Neural cell (in vitro differentiated cells): ENCODE measurements around the gene ASXL1. TPM values are rescaled to one million over a fixed set of nuclear protein-coding genes. Genes with fewer than 3 reads are reported as not detected.

ENCODE experiments used
- H2AFZ ChIP-seq: fragments of 200-600, 300-800 bp; sonication (generic), shearing (Covaris generic); 2 replicates; pipeline ENCODE4 v1.6.0; 2014; ENCODE audit warnings: low read depth, mild to moderate bottlenecking, antibody characterized with exemption, low read length, moderate library complexity
- H3F3A ChIP-seq: fragments of 200-600 bp; shearing (Covaris generic); 2 replicates; pipeline ENCODE4 v1.6.1; 2016; ENCODE audit warnings: mild to moderate bottlenecking, moderate library complexity, mixed read lengths, antibody characterized with exemption, low read length; ENCODE audit not compliant: insufficient read depth, poor library complexity, severe bottlenecking
- H3K27ac ChIP-seq: fragments of 200-600, 300-800 bp; sonication (generic), shearing (Covaris generic); 2 replicates; pipeline ENCODE4 v1.5.1; 2014; ENCODE audit warnings: mild to moderate bottlenecking, low read length, moderate library complexity
- H3K27me3 ChIP-seq: fragments of 300-800, 200-600 bp; sonication (generic), shearing (Covaris generic); 2 replicates; pipeline ENCODE4 v1.6.0; 2014; ENCODE audit warnings: mild to moderate bottlenecking, low read depth, low read length, moderate library complexity; ENCODE audit not compliant: insufficient read depth
- H3K36me3 ChIP-seq: fragments of 300-800, 200-600 bp; sonication (generic), shearing (Covaris generic); 2 replicates; pipeline ENCODE4 v1.5.1; 2014; ENCODE audit warnings: mild to moderate bottlenecking, antibody characterized with exemption, low read length, moderate library complexity; ENCODE audit not compliant: insufficient read depth
- H3K4me2 ChIP-seq: fragments of 300-800, 200-600 bp; sonication (generic), shearing (Covaris generic); 2 replicates; pipeline ENCODE4 v1.6.0; 2014; ENCODE audit warnings: mild to moderate bottlenecking, low read length
- H3K4me3 ChIP-seq: fragments of 300-800, 200-600 bp; sonication (generic), shearing (Covaris generic); 2 replicates; pipeline ENCODE4 v1.5.1; 2014; ENCODE audit warnings: mild to moderate bottlenecking, low read length, moderate library complexity
- H3K79me2 ChIP-seq: fragments of 200-600 bp; shearing (Covaris generic); replicated peaks from 2 replicates; pipeline ENCODE4 v1.6.0; 2014; ENCODE audit warnings: mild to moderate bottlenecking, low read length, moderate library complexity; ENCODE audit not compliant: insufficient read depth
- H3K9ac ChIP-seq: fragments of 300-800, 200-600 bp; sonication (generic), shearing (Covaris generic); 2 replicates; pipeline ENCODE4 v1.6.1; 2016; ENCODE audit warnings: mild to moderate bottlenecking, low read length, mixed read lengths
- H3K9me2 ChIP-seq: fragments of 200-600 bp; shearing (Covaris generic); 2 replicates; pipeline ENCODE4 v1.6.1; 2016; ENCODE audit warnings: mild to moderate bottlenecking, low read length, mixed read lengths; ENCODE audit not compliant: insufficient read depth
- H3K9me3 ChIP-seq: fragments of 200-600, 300-800 bp; sonication (generic), shearing (Covaris generic); 2 replicates; pipeline ENCODE4 v1.6.1; 2016; ENCODE audit warnings: mild to moderate bottlenecking, mixed run types, low read length, moderate library complexity, mixed read lengths
- H4K20me1 ChIP-seq: fragments of 200-600 bp; shearing (Covaris generic); 2 replicates; pipeline ENCODE4 v1.6.1; 2016; ENCODE audit warnings: mild to moderate bottlenecking, mixed run types; ENCODE audit not compliant: insufficient read depth
- CTCF ChIP-seq: fragments of 450-650 bp; IDR thresholded peaks from 2 replicates; pipeline ENCODE4 v1.5.1; 2014; ENCODE audit warnings: antibody characterized with exemption, mild to moderate bottlenecking, moderate library complexity; ENCODE audit not compliant: poor library complexity, severe bottlenecking
- EP300 ChIP-seq: fragments of 450-650 bp; conservative IDR thresholded peaks from 2 replicates; pipeline ENCODE4 v1.6.1; 2014; ENCODE audit warnings: antibody characterized with exemption, mild to moderate bottlenecking, moderate library complexity; ENCODE audit not compliant: poor library complexity, severe bottlenecking
- EZH2 ChIP-seq: fragments of 200-600, 300-800 bp; shearing (Covaris generic), sonication (generic); IDR thresholded peaks from 2 replicates; pipeline ENCODE4 v1.6.1; 2014; ENCODE audit warnings: antibody characterized with exemption, low read length, borderline replicate concordance, mild to moderate bottlenecking; ENCODE audit not compliant: insufficient read depth, poor library complexity, severe bottlenecking
- MXI1 ChIP-seq: fragments of 450-650 bp; conservative IDR thresholded peaks from 2 replicates; pipeline ENCODE4 v1.6.1; 2014; ENCODE audit warnings: antibody characterized with exemption, mild to moderate bottlenecking; ENCODE audit not compliant: poor library complexity, severe bottlenecking
- POLR2AphosphoS5 ChIP-seq: IDR thresholded peaks from 2 replicates; pipeline ENCODE4 v1.6.1; 2012
- RAD21 ChIP-seq: fragments of 450-650 bp; conservative IDR thresholded peaks from 2 replicates; pipeline ENCODE4 v1.6.1; 2014; ENCODE audit warnings: antibody characterized with exemption, mild to moderate bottlenecking, moderate library complexity
- REST ChIP-seq: IDR thresholded peaks from 2 replicates; pipeline ENCODE4 v1.6.1; 2012; ENCODE audit warnings: borderline replicate concordance
- SMC3 ChIP-seq: fragments of 450-650 bp; conservative IDR thresholded peaks from 2 replicates; pipeline ENCODE4 v1.6.1; 2014; ENCODE audit warnings: antibody characterized with exemption, mild to moderate bottlenecking, moderate library complexity; ENCODE audit not compliant: poor library complexity
- TAF1 ChIP-seq: IDR thresholded peaks from 2 replicates; pipeline ENCODE4 v1.6.1; 2012; ENCODE audit warnings: low read depth
- polyA plus RNA-seq: library from polyadenylated mRNA; depleted of rRNA; stranded (reverse); fragments of >200 nt; gene quantifications from 2 replicates; pipeline ENCODE4 v1.2.3, GENCODE V29; 2014

The ASXL1 gene
- polyA plus RNA-seq, 1 donor from 2014 or later: 45.9 TPM

GRCh38 chr20:32416206-32416605, 58.1 kb downstream of the ASXL1 start:
- H3K27me3 ChIP-seq: no peaks in the 10 kb centered on the region
- H3K36me3 ChIP-seq: no peaks in the 10 kb centered on the region
- no peaks in the 10 kb centered on the region for H3K9me2 ChIP-seq
- no peaks in the 10 kb centered on the region for H3K9me3 ChIP-seq
- peaks cover 20% of the 10 kb centered on the region for H3K79me2 ChIP-seq
- no peaks in the 10 kb centered on the region for H3F3A ChIP-seq
- H2AFZ ChIP-seq: no peak overlapping the region
- TF ChIP-seq REST (no peak), EZH2 (no peak), SMC3 (no peak), MXI1 (no peak), RAD21 (no peak), POLR2AphosphoS5 (no peak), CTCF (no peak), TAF1 (no peak), EP300 (no peak)
- H3K9ac ChIP-seq: no peak overlapping the region
- no peak overlapping the region for H3K4me3 ChIP-seq
- H3K27ac ChIP-seq: no peak overlapping the region
- H3K4me2 ChIP-seq: no peak overlapping the region
- H4K20me1 ChIP-seq: no peaks in the 10 kb centered on the region

- no peak overlapping the region for H3K4me3 ChIP-seq
- no peak overlapping the region for H3K27ac ChIP-seq
- no peaks in the 10 kb centered on the region for H3F3A ChIP-seq
- TF ChIP-seq POLR2AphosphoS5 (no peak), RAD21 (no peak), CTCF (no peak), EP300 (no peak)
- no peaks in the 10 kb centered on the region for H4K20me1 ChIP-seq
- no peak overlapping the region for H3K9ac ChIP-seq
- no peaks in the 10 kb centered on the region for H3K36me3 ChIP-seq
- H3K4me2 ChIP-seq: no peak overlapping the region
- H3K27me3 ChIP-seq: no peaks in the 10 kb centered on the region
- no peaks in the 10 kb centered on the region for H3K9me2 ChIP-seq
- peaks cover 16% of the 10 kb centered on the region for H3K79me2 ChIP-seq
- H3K9me3 ChIP-seq: no peaks in the 10 kb centered on the region
- no peak overlapping the region for H2AFZ ChIP-seq
Observed at GRCh38 chr20:32418376-32418775, 60.2 kb downstream of the ASXL1 start.
